ENCODE data around the gene AASDHPPT. TPM values are rescaled to one million over a fixed set of nuclear protein-coding genes. Genes with fewer than 3 reads are reported as not detected.
A peak's percentile ranks its signal among the peaks of the same experiment; 100 is the strongest.

The AASDHPPT gene
- total and polyA plus RNA-seq, 2 experiments from 2014 or later: 43.3 to 80.7 TPM

GRCh38 chr11:106070606-106071005 is 6.9 kb upstream of the AASDHPPT start:
- Histone ChIP-seq H4K20me1 (ENCODE audit: insufficient read depth, poor library complexity, severe bottlenecking) (no peaks in the 10 kb centered on the region), H3K27ac (no peak overlapping the region), H3K27me3 (no peaks in the 10 kb centered on the region), H2AFZ (no peak overlapping the region), H3K4me2 (no peak overlapping the region), H3K4me3 (no peak overlapping the region), H3K4me1 (ENCODE audit: insufficient read depth) (no peaks in the 10 kb centered on the region), H3K79me2 (peaks cover 9% of the 10 kb centered on the region), H3K36me3 (replicated peaks; ENCODE audit: insufficient read depth, low read depth) (no peaks in the 10 kb centered on the region), H3K9me3 (ENCODE audit: low read depth) (no peaks in the 10 kb centered on the region), H3K9me2 (replicated peaks; ENCODE audit: insufficient read depth) (no peaks in the 10 kb centered on the region)
- WGBS (ENCODE audit: low lambda C conversion rate, missing lambda C conversion rate): 87% methylated on average over 3 of the region's 3 CpGs
- DNase-seq (ENCODE audit: low spot score): no peak
- TF ChIP-seq EZH2phosphoT487 (IDR thresholded peaks at IDR 0.05; ENCODE audit: low read depth, severe bottlenecking, unreplicated experiment) (no peak), EZH2 (IDR thresholded peaks at IDR 0.05; ENCODE audit: borderline replicate concordance) (no peak), CTCF (IDR thresholded peaks at IDR 0.05; ENCODE audit: poor library complexity) (no peak)

DNA sequence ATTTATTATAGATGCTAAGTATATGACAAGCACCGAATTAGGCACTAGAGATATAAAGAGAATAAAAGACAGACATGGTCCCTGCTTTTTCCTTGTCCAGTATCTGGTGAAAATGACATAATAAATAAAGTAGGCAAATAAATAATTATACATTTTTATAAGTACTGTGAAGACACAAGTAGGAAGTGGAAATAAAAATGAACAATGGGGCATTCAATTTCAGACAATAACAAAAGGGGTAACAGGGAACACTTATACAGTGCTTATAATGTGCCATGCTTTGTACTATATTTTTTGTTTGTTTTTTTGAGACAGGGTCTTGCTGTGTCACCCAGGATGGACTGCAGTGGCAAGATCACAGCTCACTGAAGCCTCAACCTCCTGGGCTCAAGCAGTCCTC is 4.7 kb upstream of the AASDHPPT start:
- no peak overlapping the region for H3K4me2 ChIP-seq
- H3K4me3 ChIP-seq: no peak overlapping the region
- TF ChIP-seq CTCF (IDR thresholded peaks at IDR 0.05; ENCODE audit: poor library complexity) (no peak), EZH2 (IDR thresholded peaks at IDR 0.05; ENCODE audit: borderline replicate concordance) (no peak), EZH2phosphoT487 (IDR thresholded peaks at IDR 0.05; ENCODE audit: low read depth, severe bottlenecking, unreplicated experiment) (no peak)
- peaks cover 5% of the 10 kb centered on the region for H3K4me1 ChIP-seq (ENCODE audit: insufficient read depth)
- no peak for DNase-seq (ENCODE audit: low spot score)
- H3K79me2 ChIP-seq: peaks cover 11% of the 10 kb centered on the region
- H3K9me3 ChIP-seq (ENCODE audit: low read depth): no peaks in the 10 kb centered on the region
- H2AFZ ChIP-seq: no peak overlapping the region
- H4K20me1 ChIP-seq (ENCODE audit: insufficient read depth, poor library complexity, severe bottlenecking): no peaks in the 10 kb centered on the region
- H3K36me3 ChIP-seq (replicated peaks; ENCODE audit: insufficient read depth, low read depth): no peaks in the 10 kb centered on the region
- 96% methylated on average over 1 of the region's 1 CpG for WGBS (ENCODE audit: low lambda C conversion rate, missing lambda C conversion rate)
- H3K9me2 ChIP-seq (replicated peaks; ENCODE audit: insufficient read depth): no peaks in the 10 kb centered on the region
- H3K27me3 ChIP-seq: no peaks in the 10 kb centered on the region
- H3K27ac ChIP-seq: no peak overlapping the region

DNA sequence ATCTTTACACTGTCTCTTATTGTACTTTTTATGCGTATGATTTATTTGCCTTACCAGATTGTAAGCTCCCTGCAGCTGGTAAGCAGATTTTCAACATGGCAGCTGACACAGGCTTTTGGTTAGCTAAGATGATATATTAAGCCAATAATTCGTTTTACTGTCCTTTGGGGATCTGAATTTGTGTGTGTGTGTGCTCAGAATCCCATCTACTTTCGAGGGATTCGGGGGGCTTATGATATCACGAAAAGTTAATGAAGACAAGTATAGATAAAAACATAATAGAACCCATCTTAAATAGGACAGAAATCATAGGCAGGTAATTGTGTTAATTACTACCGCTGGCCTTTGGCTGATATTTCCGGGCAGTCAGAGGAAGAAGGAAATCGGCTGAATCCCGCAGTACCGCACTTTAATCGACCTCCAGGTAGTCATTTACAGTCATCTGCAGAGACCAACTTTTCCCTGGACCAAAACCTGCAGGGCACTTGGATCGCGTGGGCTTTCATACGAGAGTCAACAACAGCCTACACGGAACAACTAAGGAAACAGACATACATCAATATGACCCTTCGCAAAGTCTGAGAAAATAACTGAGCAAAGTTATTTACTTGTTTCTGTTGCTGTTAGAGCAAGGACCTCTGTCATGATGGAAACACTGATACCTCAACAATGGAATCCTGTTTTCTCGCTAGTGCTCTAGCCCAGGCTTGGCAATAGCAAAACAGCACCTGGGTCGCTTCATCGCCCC is 1.1 kb upstream of the AASDHPPT start:
- Histone ChIP-seq H3K4me1 (ENCODE audit: insufficient read depth) (peaks cover 15% of the 10 kb centered on the region), H3K9me2 (replicated peaks; ENCODE audit: insufficient read depth) (no peaks in the 10 kb centered on the region), H3K27ac (peak overlapping the region; percentile 86), H3K36me3 (replicated peaks; ENCODE audit: insufficient read depth, low read depth) (no peaks in the 10 kb centered on the region), H2AFZ (peak overlapping the region; percentile 67), H3K27me3 (no peaks in the 10 kb centered on the region), H4K20me1 (ENCODE audit: insufficient read depth, poor library complexity, severe bottlenecking) (peaks cover 12% of the 10 kb centered on the region), H3K9me3 (ENCODE audit: low read depth) (no peaks in the 10 kb centered on the region), H3K79me2 (peaks cover 46% of the 10 kb centered on the region), H3K4me2 (peak overlapping the region; percentile 78), H3K4me3 (peak overlapping the region; percentile 48)
- peak; percentile 21 for DNase-seq (ENCODE audit: low spot score)
- 11% methylated on average over 19 of the region's 19 CpGs for WGBS (ENCODE audit: low lambda C conversion rate, missing lambda C conversion rate)
- TF ChIP-seq EZH2 (IDR thresholded peaks at IDR 0.05; ENCODE audit: borderline replicate concordance): no peak
- no peak for TF ChIP-seq CTCF (IDR thresholded peaks at IDR 0.05; ENCODE audit: poor library complexity)
- no peak for TF ChIP-seq EZH2phosphoT487 (IDR thresholded peaks at IDR 0.05; ENCODE audit: low read depth, severe bottlenecking, unreplicated experiment)

Measured in hepatocyte (in vitro differentiated cells).